ENCODE results near the gene GALNT14.

Gene GALNT14

DNA sequence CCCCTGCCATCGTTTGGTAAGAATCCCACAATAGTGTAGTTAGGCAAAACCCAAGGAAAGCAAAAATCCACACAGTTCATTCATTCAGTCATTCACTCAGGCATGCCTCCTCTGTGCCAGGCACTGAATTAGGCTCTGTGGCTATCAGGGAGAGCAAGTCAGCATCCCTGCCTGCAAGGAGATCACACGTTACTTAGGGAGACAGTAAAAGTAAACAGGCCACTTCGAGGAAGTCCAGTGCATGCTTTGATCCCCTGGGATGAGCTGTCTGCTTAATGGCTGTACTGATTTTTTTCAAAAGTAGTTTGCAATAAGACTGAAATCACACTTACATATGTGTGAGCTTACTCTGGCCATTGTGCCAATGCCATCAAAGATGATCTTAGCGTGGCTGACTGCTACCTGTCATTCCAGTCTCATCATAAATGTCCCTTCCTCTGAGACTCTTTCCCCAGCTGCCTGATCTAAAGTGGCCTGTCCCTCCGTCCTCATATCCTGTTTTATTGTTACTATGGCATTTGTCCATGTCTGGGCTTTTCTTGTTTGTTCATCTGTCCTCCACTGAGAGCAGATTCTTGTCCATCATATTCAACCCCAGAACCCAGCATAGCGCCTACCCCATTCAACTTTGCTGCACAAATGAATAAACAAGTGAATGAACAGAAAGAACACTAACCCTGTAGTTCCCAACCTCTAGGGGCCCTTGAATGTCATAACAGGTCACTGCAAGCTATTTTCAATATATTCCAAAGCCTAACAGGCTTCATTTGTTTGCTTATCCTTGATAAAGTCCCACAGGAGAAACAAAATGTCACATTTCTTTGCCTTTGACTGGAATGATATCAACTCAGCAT lies 84.1 kb downstream of the GALNT14 start:
- no peak for DNase-seq

- no peak for DNase-seq
These were observed 86.0 kb downstream of the GALNT14 start for GRCh38 chr2:31052284-31052683.

DNA sequence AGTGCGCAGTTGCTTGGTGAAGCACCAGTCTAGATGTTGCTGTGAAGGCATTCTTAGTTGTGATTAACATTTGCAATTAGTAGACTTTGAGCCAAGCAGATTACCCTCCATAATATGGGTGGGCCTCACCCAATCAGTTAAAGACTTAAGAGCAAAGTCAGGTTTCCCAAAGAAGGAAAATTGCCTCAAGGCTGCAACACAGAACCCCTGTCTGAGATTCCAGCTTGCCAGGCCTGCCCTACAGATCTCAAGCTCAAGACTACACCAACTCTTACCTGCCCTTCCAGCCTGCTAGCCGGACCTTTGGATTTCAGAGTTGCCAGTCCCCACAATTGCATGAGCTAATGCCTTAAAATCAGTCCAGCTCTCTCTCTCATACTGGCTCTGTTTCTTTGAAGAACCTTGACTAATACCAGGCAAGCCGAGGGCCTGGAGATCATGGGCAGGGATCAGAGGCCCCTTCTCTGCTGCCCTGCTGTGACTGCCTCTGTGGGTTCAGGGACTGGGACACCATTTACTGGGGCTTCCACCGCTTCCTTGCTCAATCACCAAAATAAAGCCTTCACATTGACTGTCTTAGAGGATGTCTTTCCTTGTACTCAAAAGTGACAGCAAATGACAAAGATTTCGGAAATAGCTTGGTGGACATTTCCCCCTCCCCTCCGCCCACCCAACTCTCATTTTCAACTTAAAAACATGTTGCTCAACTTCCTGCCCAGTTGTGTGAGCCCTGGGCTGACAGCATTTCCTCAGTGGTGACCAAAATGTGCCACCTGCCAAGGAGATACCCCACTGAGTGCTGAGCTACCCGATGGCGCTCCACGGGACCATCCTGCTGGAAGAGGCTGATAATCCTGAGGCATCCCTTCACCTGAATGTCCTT lies 86.7 kb downstream of the GALNT14 start:
- DNase-seq, result no peak

- no peak for DNase-seq
These were observed 88.2 kb downstream of the GALNT14 start for GRCh38 chr2:31049916-31050588.

DNA sequence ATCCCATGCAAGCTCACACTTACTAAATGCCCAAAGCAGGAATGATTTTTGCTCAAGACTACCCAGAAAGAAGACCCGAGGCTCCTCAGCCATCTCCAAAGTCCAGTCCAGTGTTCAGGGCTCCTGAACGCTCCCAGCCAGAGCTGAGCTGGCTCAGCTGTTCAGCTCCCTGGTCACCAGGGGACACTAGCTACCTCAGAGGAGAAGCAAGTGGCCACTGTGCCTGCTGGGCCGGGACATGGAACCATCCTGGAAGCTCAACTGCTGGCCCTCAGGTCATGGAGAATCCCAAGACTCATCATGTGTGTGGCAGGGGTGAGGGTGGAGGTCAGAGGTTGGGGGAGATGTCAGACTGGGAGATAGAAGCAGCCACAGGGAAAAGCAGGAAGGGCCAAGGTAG lies 89.0 kb downstream of the GALNT14 start:
- no peak for DNase-seq

- no peak for DNase-seq
These were observed 90.6 kb downstream of the GALNT14 start for GRCh38 chr2:31047599-31047998.

- DNase-seq, result no peak
These were observed 99.9 kb downstream of the GALNT14 start for GRCh38 chr2:31038385-31038784.

DNA sequence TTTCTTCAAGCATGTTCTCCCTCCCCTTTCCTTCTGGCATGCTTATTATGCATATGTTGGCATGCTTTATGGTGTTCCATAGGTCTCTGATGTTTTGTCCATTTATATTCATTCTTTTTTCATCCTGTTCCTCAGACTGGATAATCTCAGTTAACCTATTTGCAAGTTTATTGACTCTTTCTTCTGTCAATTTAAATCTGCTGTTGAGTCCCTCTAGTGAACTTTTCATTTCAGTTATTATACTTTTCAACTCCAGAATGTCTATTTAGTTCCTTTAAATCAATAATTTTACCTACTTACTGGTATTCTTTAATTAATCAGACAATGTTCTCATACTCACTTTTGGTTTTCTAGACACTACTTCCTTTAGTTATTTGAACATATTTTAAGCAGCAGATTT lies 101.2 kb downstream of the GALNT14 start:
- DNase-seq, result no peak

- no peak for DNase-seq
These were observed 105.2 kb downstream of the GALNT14 start for GRCh38 chr2:31033032-31033431.

- DNase-seq, result no peak
These were observed 105.8 kb downstream of the GALNT14 start for GRCh38 chr2:31032475-31032874.

DNA sequence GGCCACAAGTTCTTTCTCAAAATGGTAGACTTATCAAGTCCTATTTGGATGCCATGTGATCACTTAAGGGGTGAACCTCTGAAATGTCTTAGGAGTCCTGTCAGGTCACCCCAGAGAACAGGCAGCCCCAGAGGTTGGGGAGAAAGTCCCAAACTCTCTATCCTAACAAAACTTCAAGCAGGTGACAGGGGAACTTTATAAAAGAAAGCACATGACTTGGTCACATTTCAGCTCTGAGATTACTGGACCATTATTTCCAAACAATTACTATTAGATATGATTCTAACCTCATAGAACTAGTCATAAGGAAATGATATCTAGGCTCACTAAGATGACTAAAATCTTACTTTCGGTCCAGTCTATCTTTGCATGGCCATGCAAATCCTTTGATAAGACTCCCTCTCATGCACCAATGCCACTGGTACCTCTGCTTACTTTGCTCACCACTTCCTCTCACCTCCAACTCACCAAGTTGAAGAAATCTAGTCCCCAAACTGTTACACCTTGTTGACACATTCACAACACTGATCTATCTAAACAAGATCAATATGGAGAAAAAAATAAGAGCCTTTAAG lies 107.0 kb downstream of the GALNT14 start:
- DNase-seq, result no peak

DNA sequence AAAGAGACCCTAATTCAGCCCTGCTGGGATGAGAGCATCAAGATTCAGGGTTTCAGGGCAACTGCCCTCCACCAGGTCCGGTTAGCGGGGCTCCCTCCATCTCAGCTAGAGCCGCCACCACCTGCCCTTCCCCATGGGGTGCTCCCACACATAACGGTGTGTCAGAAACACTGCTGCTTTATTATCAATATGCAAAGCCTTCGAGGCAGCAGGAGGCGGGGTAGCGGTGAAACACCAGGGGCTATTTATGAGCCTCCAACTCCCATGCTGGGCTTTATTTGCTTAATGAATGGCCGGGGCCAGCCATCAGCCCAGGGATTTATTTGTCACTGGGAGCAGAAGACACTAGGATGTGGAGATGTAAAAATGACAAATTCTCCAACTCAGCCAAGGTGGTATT lies 109.8 kb downstream of the GALNT14 start:
- DNase-seq, result no peak

DNA sequence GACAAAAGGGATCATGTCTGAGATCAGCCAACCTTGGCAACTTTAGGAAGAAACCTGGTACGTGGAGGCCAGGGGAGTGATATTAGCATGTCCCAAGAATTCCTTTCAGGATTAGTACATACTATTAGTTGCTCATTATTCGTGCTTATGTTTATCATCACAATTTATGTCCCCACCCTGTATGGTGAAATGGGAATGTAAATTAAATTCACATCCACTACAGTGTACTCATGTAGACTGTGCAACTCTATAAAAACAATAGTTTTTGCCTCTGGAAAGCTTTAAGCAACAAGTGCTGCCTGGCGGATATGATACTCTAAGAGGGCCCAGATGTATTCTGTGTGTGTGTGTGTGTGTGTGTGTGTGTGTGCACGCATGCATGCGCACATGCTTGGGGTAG lies 110.7 kb downstream of the GALNT14 start:
- no peak for DNase-seq

DNA sequence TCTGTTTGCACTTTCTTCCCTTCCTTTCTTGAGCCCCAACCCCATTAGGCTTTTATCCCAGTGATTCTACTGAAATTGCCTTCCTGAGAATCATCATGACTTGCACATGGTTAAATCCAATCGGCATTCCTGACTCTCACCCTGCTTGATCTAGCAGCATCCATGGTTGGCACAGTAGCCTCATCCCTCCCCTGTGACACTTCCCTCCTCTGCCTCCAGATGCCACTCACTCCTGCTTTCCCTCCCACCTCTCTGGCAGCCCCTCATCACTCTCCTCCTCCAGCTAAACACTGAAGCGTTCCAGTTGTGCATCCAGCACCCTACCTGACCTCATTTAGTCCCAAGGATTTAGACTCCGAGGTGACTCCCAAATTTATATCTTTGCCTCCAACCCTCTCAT lies 114.7 kb downstream of the GALNT14 start:
- DNase-seq, result no peak

DNA sequence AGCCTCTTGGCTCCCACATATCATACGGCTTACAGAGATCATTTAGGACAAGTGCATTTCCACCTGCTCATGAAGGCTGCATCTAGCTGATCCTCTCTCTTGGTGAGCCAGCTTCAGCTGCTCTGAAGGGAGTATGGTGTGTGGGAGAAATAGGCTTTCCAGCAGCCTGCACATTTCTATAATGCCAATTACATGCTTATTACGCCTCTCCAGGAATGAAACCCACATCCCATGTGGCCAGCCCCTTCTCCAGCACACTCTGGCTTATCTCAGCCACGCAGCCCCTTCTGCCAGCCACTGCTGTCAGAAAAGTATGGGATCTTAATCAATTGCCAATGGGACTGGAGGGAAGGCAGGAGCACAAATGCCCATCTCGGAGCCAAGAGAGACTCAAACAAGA lies 117.5 kb downstream of the GALNT14 start:
- DNase-seq, result no peak

GRCh38 chr2:31018280-31018679 lies 120.0 kb downstream of the GALNT14 start:
- no peak for DNase-seq

DNA sequence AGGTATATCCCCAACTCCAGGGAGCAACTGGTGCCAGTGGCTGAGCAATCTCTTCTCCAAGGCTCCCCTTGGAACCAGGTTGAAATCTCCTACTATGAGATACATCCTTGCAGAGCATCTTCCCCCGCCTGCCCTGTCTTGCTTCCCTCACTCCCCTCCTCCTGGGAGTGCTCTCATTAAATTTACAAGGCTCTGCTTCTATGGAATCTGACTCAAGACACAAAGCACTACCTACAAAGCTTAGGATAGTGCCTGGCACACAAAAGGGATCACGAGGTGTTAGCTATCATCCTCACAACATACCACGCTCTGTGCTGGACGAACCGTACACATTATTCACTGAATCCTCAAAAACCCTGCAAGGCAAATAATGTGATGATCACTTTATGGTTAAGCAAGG lies 121.6 kb downstream of the GALNT14 start:
- no peak for DNase-seq

- DNase-seq, result no peak
These were observed 123.7 kb downstream of the GALNT14 start for GRCh38 chr2:31014516-31014915.

DNA sequence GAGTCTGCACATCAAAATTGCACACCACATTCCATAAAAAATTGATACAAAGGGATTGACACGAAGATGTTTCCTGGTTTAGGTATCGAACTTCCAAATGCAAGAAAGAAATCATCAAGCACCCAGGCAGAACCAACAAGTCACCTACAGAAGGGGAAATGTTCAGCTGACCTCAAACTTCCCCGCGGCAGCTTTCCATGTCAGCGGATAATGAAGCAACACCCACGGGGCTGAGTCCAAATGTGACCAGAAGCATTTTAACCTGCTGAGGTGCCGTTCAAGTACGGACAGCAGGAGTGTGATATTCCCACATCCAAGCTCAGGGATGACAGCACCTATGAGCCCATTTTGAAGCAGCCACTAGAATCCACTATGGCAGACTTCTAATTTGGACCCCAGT lies 124.9 kb downstream of the GALNT14 start:
- no peak for DNase-seq

DNA sequence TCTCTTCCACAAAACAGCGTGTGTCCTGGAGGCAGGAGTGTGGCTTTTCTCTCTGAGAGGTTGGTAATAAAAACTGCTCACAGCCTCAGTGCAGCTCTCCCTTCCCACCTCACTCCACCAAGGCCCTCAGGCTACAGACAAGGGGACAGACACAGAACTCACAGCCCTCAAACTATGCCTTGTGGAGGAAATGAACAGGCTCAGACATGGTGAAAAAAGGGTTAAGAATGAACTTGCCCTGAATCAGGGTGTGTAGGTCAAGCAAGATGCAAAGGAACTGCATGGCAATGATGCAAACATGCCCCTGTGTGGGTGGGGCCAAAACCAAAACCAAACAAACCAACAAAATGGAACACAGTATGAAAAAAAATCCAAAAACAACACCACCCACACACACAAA lies 125.8 kb downstream of the GALNT14 start:
- no peak for DNase-seq

DNA sequence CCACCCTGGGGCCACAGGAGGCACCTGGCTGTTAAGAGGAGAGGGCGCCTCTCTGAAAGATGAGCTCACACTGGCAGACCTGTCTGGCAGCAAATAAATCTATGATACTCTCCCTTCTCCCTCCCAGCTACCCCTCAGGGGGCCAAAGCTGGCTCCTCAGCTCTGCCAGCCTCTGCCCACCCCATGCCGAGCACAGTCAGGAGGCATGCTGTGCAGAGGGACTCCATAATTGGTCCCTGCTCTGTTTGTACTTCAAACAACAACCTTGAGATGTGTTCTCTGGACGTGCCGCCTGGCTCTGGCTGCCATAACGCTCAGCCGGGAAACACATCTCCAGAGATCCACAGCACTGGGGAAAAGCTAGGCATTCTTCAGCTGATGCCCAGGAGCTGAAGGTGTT lies 126.7 kb downstream of the GALNT14 start:
- DNase-seq, result no peak

- no peak for DNase-seq
These were observed 129.6 kb downstream of the GALNT14 start for GRCh38 chr2:31008561-31009114.

GRCh38 chr2:31004257-31004656 lies 134.0 kb downstream of the GALNT14 start:
- no peak for DNase-seq
